ENCODE measurements around the gene COQ8B.
A peak's percentile ranks its signal among the peaks of the same experiment; 100 is the strongest.

The COQ8B gene

DNA sequence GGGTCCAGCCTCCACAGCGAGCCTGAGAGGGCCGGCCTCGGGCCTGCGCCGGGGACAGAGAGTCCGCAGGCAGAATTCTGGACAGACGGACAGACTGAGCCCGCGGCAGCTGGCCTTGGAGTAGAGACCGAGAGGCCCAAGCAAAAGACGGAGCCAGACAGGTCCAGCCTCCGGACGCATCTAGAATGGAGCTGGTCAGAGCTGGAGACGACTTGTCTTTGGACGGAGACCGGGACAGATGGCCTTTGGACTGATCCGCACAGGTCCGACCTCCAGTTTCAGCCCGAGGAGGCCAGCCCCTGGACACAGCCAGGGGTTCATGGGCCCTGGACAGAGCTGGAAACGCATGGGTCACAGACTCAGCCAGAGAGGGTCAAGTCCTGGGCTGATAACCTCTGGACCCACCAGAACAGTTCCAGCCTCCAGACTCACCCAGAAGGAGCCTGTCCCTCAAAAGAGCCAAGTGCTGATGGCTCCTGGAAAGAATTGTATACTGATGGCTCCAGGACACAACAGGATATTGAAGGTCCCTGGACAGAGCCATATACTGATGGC, 716 bp upstream of the COQ8B start:
- DNase-seq: no peak

DNA sequence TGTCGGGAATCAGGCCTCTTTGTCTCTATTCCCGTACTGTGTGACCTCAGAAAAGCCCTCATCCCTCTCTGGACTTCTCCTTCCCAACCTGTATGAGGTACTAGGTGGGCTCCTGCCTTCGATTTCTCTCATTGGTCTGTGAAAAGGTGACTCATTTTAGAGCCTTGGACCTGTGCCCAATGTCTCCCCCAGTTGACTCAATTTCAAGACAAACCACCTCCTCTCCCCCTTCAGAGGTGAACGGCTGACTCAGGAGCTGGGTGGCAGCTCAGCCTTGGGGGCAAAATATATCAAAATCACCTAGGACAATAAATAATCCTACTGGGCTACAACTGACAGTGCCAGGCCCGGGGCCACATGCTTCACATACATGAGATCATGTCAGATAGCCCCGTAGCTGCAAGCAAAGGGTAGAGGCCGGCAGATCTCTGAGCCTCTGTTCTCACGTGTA, 630 bp downstream of the COQ8B start:
- no peak for DNase-seq

DNA sequence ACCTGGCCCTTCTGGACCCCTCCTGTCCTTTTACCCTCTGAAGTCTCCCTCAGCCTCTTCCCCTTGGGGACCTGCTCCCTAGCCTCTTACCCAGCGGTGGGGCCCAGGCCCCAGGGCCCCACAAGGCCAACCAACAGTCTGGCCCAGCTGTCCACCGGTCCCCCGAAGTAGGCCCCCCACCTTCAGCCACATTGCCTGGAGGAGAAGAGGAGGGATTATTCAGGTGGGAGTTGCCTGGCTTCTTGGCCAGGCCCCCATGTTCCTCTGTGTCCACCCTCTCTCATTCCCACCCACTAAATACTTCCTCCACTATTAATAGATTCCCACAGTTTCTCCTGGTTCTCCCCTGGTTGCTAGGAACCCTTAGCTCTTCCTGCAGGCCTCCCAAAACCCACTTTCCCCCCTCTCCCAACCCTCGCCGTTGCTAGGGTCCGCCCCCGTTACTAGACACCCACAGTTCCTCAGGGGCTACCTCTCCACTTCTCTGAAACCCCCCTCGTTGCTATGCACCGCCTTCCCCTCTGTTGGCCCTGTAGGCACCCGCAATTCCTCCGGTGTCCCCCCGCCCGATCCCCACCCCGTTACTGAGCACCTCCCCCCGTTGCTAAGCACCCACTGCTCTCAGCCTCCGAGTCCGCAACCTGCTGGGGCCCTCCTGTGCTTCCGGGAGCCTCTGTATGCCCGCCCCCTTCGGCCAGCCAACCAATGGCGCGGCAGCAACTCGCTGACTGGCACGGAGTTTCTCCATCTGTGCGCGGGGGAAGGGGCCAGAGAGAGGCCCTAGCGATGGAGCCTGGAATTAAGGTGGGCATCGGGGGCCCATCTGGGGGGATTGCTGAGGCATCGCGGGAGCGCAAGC, 2.0 kb downstream of the COQ8B start:
- DNase-seq: peak; percentile 94 to 97

DNA sequence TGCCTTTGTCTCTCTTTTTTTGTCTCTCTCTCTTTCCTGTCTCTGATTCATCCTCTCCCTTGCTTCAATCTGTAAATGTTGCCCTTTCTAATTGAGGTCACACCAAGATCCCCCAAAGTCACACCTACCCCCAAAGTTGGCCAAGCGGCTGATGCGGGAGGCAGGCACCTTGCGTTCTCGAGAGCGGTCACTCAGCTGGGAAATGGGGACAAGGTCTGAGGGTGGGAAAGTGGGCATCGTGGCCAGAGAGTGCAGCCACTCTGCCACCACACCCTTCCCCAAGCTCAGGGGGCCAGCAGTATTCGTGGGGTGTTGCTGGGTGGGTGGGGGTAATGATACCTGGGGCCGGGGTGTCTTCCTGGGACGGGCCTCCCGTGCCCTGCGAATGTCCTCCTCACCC, 2.7 kb downstream of the COQ8B start:
- no peak for DNase-seq

DNA sequence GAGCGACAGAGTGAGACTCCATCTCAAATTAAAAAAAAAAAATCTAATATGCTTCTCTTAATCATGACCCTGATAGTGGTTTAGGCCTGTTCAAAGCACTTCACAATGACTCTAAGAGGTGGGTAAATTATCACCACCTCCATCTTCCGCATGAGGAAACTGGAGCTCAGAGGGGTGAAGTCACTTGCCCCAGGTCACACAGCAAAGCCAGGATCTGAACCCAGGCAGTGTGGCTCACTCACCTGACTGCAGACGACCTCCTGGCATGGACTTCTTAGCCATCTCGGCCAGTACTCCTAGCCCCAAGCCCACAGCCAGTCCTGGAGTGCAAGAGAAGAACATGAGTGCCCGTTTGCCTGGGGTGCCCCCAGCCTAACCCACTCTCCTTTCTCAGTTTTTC, 6.9 kb downstream of the COQ8B start:
- DNase-seq: no peak

- DNase-seq: no peak
Observed at GRCh38 chr19:40707615-40708014, 9.1 kb downstream of the COQ8B start.

DNA sequence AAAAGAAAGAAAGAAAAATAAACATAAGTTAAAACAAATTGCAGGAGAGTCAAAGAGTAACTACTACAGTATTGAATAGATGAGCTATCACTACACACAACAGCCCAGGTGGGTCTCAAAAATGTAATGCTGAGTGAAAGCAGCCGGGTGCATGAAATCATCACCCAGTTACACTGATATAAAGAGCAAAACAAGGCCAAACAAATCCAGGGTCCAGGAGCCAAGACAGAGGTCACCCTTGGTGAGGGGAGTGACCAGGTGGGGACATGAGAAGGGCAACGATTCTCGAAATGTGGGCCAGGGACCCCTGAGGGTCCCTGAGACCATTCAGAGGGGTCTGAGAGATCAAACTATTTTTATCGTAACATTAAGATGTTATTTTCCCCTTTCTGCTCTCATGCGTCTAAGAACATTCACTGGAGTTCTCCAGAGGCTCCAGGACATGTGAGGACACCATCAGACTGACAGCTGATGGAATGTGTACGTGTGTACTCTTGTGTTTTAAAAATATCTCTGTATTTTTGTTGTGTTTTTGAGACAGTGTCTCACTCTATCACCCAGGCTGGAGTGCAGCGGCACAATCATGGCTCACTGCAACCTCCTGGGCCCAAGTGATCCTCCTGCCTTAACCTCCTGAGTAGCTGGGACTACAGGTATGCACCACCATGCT, 10.6 kb downstream of the COQ8B start:
- DNase-seq: no peak

DNA sequence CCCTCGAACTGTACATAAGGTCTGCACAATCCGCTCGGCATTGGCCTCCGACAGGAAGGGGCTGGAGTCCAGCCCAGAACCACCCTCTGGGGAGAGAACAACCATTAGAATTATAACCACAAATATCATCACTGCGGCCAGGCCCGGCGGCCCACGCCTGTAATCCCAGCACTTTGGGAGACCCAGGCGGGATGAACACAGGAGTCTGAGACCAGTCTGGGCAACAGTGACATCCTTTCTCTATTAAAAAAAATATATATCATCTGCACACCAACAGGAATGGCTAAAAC, 11.4 kb downstream of the COQ8B start:
- DNase-seq: no peak

DNA sequence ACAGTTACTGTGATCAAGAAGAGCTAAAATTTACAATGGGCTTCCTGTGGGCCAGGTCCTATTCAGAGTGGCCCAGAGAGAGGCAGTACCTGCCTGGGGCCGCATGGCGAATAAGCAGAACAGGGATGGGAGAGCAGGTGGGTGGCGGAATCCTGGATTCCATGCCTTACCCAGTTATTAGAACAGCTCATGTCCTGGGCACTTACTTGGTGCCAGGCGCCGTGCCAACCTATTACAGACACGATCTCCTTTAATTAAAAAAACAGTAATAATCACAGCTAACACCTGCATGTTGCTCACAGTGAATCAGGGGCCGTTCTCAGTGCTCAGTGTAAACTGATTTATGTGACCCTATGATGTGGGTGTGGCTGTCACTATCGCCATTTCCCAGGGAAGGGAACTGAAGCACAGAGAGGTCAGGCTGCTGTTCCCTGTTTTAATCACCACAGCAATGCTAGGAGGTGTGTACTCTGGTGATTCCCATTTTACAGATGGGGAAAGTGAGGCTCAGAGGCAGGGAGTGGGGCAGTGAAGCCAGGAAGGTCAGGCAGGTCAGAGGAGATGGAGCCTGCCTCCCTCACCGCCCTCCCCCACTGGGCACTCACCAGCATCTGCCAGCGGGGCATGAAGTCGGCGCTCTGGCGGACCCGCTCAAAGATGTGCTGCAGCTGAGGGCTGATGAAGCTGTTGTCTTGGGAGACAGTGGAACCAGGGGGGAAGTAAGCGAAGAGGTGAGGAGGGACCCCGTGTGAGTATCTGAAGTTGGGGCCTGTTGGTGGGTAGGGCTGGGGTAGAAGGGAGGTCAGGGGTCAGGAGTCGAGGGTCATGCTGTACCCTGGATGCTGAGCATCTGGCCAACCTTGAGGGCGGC, 12.0 kb downstream of the COQ8B start:
- DNase-seq: no peak

DNA sequence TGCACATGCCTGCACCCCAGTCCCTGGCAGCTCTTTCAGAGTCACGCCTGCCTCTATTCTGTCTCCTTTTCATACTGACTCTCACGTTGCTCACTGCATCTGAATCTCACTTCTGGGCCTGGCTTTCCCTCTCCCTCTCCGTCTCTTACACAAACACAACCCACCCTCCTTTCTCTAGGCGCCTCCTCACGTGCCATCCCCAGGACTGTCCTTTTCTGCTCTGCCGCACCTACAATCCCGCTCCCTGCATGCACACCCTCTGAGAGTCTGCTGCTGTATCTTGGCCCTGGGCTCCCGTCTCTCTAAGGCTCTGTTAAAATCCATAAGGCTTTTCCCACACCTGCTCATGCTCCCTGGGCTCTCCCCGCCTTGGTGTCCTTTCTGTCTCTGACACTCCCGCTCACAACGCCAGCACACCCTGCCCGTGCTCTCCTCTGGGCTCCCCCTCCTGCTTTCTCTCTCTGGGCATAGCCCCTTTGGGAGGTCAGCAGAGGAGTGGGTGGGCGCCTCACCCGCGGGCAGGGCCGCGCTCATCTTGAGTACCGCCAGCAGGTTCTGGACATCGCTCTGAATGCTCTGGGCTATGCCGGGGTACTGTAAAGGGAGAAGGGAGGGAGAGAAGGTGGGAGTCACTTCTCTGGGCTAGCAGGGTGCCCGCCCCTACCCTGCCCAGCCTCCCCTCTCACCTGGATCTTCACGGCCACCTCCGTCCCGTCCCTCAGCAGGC, 13.5 kb downstream of the COQ8B start:
- no peak for DNase-seq

- DNase-seq: peak in 1 of 2 experiments; percentile 67
Observed at GRCh38 chr19:40702337-40703012, 14.2 kb downstream of the COQ8B start.

GRCh38 chr19:40701758-40702157, 14.9 kb downstream of the COQ8B start:
- no peak for DNase-seq

- DNase-seq: no peak
Observed at GRCh38 chr19:40700083-40700482, 16.6 kb downstream of the COQ8B start.

DNA sequence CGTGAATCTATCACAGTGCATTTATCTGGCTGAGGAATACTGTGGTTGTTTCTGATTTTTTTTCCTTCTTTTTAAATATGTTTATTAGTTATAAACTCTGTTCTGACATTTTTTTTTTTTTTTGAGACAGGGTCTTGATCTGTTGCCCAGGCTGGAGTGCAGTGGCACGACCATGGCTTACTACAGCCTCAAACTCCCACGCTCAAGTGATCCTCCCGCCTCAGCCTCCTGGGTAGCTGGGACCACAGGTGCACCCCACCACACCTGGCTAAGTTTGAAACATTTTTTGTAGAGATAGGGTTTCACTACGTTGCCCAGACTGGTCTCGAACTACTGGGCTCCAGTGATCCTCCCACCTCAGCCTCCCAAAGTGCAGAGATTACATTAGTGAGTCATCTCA, 19.7 kb downstream of the COQ8B start:
- DNase-seq: no peak

DNA sequence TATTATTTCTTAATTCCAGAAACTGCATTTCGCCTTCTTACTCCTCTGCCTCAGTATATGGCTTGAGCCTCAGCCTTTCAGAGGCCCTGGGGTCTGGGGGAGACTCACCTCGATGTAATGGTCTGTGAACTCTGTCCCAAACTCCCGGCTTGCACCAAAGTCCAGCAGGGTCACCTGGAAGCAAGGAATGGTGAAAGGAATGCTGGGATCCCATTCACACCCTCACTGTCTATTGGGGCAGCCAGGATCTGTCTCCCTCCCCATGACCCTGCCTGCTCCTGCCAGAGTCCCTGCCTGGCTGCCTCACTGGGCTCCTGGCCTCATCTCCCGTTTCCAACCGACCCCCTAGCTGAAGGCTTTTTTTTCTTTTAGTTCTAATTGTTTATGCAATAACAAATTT, 20.8 kb downstream of the COQ8B start:
- DNase-seq: no peak

GRCh38 chr19:40693896-40694295, 22.8 kb downstream of the COQ8B start:
- DNase-seq: peak; percentile 36 to 71

GRCh38 chr19:40693150-40693788, 23.4 kb downstream of the COQ8B start:
- DNase-seq: no peak

DNA sequence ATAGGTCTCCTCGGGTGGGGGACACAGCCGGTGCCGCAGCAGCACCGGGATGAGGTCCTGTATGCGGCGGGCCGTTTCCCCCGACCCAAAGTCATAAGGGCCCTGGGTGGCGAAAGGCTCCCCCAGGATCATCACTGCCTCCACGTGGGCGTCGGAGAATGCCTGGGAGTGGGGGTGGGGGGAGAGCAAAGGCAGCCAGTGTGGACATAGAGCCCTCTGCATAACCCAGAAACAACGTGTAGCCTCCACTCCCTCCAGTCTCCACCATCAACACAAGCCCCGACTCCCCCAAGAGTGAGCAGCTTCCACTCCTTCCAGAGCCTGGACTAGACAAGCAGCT, 24.5 kb downstream of the COQ8B start:
- no peak for DNase-seq

DNA sequence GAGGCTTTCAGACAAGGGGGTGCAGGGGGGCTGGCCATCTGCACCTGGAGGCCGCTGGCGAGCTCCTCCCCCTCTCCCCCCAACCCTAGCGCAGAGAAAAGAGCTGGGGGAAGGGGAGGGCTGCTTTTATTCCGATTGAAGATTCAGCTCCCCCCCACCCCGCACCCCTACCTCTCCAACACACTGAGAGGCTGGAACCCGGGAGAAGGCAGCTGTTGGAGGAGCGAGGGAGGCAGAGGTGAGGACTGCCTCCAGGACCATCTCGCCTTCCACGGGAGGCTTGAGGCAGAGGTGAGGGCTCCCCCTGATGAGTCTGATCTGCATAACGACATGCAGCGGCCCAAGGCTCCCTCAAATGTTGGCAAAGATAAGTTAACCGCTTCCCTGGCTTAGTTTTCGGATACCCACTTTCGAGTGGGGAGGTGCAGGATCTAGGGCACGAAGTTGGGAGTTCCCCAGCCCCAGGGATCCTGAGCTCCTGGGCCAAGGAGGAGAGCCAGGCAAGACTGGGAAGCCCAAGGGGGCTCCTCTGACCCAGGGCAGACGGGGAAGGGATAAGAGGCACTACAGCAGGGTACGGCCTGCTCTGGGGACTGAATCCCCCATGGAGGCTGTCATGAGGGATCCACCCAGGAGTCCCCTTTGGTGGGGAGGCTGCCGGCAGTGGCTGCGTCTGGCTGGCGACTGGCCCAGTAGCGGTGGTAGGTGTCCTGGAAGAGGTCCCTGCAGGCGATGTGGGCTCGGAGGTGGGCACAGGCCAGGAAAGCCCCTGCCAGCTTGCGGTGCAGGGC, 25.1 kb downstream of the COQ8B start:
- peak in 1 of 2 experiments; percentile 99 for DNase-seq

- DNase-seq: peak; percentile 94 to 99
Observed at GRCh38 chr19:40690693-40691420, 25.8 kb downstream of the COQ8B start.
